Vagina (tissue), 2 donors: ENCODE results near the gene RBPJL.

Source experiments
- CTCF ChIP-seq, 3 experiments: fragments of 450-650 bp in 2 of 3; fragments of 200-600 bp in 1 of 3; sonication (generic) in 1 of 3; IDR thresholded peaks; one replicate each; pipeline ENCODE4 v1.5.1; 2017 to 2019; ENCODE audit warnings: antibody characterized with exemption in 3 of 3, mild to moderate bottlenecking in 2 of 3, moderate library complexity in 2 of 3
- POLR2A ChIP-seq, 2 donors: fragments of 450-650 bp; IDR thresholded peaks; one replicate each; pipeline ENCODE4 v1.6.1; 2017; ENCODE audit warnings: antibody characterized with exemption in 2 of 2, mild to moderate bottlenecking in 2 of 2, moderate library complexity in 2 of 2

GRCh38 chr20:45328451-45328850 is 21.8 kb downstream of the RBPJL start:
- TF ChIP-seq CTCF (IDR thresholded peaks at IDR 0.05) (no peak), POLR2A (IDR thresholded peaks at IDR 0.05) (no peak)
